Endothelial cell of umbilical vein (primary cell): Measurements from ENCODE around the gene CDC42EP4. TPM values are rescaled to one million over a fixed set of nuclear protein-coding genes. Genes with fewer than 3 reads are reported as not detected.

Experiments
- BruUV-seq: library from RNA; stranded (reverse); fragments of 400-500 nt; replicated peaks from 2 replicates; lab custom pipeline; 2021; lab: Mats Ljungman, UMichigan
- CTCF ChIA-PET: fragments of 300-600, 350-600 bp; sonication (Branson Sonifier 250); formaldehyde crosslinking; loops from one replicate; lab custom pipeline; 2021; ENCODE audit warnings: antibody characterized with exemption, inconsistent platforms; lab: Charles Lee
- POLR2A ChIA-PET: fragments of 300-600, 350-600 bp; sonication (Branson Sonifier 250); formaldehyde crosslinking; loops from one replicate; lab custom pipeline; 2021; ENCODE audit warnings: antibody characterized with exemption, inconsistent platforms; lab: Charles Lee
- DNase-seq: peaks from one replicate; pipeline ENCODE4 v3.0.0-alpha.2; 2011; ENCODE audit warnings: low read depth, low spot score
- FAIRE-seq: peaks from 2 replicates; lab custom pipeline; 2011; peaks lifted over from hg19 to GRCh38; lab: Jason Lieb, UNC
- H2AFZ ChIP-seq: 2 replicates; pipeline ENCODE4 v1.6.0; 2012; ENCODE audit warnings: low read depth, low read length, control low read depth, inconsistent platforms
- H3K27ac ChIP-seq: 2 replicates; pipeline ENCODE4 v1.5.1; 2011; ENCODE audit warnings: low read depth, mild to moderate bottlenecking, control low read depth, low read length, moderate library complexity; ENCODE audit not compliant: insufficient read depth
- H3K27me3 ChIP-seq, 2 experiments: 2 replicates each; pipeline versions ENCODE4 v1.6.0 to v1.6.1; 2011; ENCODE audit warnings: low read length in 2 of 2, mixed read lengths in 1 of 2; ENCODE audit not compliant: control insufficient read depth in 2 of 2, insufficient read depth in 2 of 2
- H3K36me3 ChIP-seq, 2 experiments: 2 replicates in 1 of 2; 3 replicates in 1 of 2; pipeline ENCODE4 v1.5.1; 2011; ENCODE audit warnings: low read length in 2 of 2, mild to moderate bottlenecking in 1 of 2, moderate library complexity in 1 of 2; ENCODE audit not compliant: control insufficient read depth in 2 of 2, insufficient read depth in 2 of 2; ENCODE audit errors: extremely low read depth in 1 of 2
- H3K4me1 ChIP-seq: 3 replicates; pipeline ENCODE4 v1.5.1; 2011; ENCODE audit warnings: mild to moderate bottlenecking, low read length; ENCODE audit not compliant: control insufficient read depth, insufficient read depth; ENCODE audit errors: extremely low read depth
- H3K4me2 ChIP-seq: 2 replicates; pipeline ENCODE4 v1.6.1; 2011; ENCODE audit warnings: low read length, control low read depth, mixed read lengths; ENCODE audit not compliant: insufficient read depth
- H3K4me3 ChIP-seq, 3 experiments: fragments of 200-600 bp in 1 of 3; sonication (generic), shearing (Covaris generic) in 1 of 3; replicated peaks in 1 of 3; 2 replicates each; pipeline ENCODE4 v1.5.1; 2011 to 2016; ENCODE audit warnings: control low read depth in 3 of 3, low read length in 3 of 3, mild to moderate bottlenecking in 2 of 3, inconsistent platforms in 1 of 3, low read depth in 1 of 3, moderate library complexity in 1 of 3; ENCODE audit not compliant: insufficient read depth in 1 of 3
- H3K79me2 ChIP-seq: 2 replicates; pipeline ENCODE4 v1.6.0; 2012; ENCODE audit warnings: low read length, inconsistent platforms; ENCODE audit not compliant: control insufficient read depth, insufficient read depth
- H3K9ac ChIP-seq: replicated peaks from 2 replicates; pipeline ENCODE3; 2011; ENCODE audit warnings: low read length, control low read depth; ENCODE audit not compliant: insufficient read depth; ENCODE audit errors: extremely low read depth
- H3K9me1 ChIP-seq: replicated peaks from 3 replicates; pipeline ENCODE4 v1.6.0; 2011; ENCODE audit warnings: mild to moderate bottlenecking, low read length; ENCODE audit not compliant: control insufficient read depth, insufficient read depth; ENCODE audit errors: extremely low read depth
- H3K9me3 ChIP-seq: replicated peaks from 2 replicates; pipeline ENCODE4 v1.5.1; 2012; ENCODE audit warnings: low read length, inconsistent platforms; ENCODE audit not compliant: control insufficient read depth, insufficient read depth
- H4K20me1 ChIP-seq: replicated peaks from 2 replicates; pipeline ENCODE3; 2011; ENCODE audit warnings: mild to moderate bottlenecking, low read length; ENCODE audit not compliant: control insufficient read depth, insufficient read depth; ENCODE audit errors: extremely low read depth
- CTCF ChIP-seq, 2 donors: IDR thresholded peaks; 1 replicate in 1 of 2; 2 replicates in 1 of 2; pipeline ENCODE4 v1.5.1; 2011; ENCODE audit warnings: low read length in 2 of 2, mild to moderate bottlenecking in 2 of 2, moderate library complexity in 2 of 2, control low read depth in 1 of 2, inconsistent platforms in 1 of 2, low read depth in 1 of 2; ENCODE audit not compliant: insufficient read depth in 1 of 2; ENCODE audit errors: extremely low read depth in 1 of 2
- EZH2 ChIP-seq: IDR thresholded peaks from 2 replicates; pipeline ENCODE4 v1.6.1; 2012; ENCODE audit warnings: borderline replicate concordance, low read depth, mild to moderate bottlenecking, moderate library complexity, low read length, inconsistent platforms; ENCODE audit not compliant: severe bottlenecking
- FOS ChIP-seq: IDR thresholded peaks from 2 replicates; pipeline ENCODE4 v1.6.1; 2011; ENCODE audit warnings: mild to moderate bottlenecking, low read length, moderate library complexity, borderline replicate concordance; ENCODE audit not compliant: insufficient read depth
- GATA2 ChIP-seq: IDR thresholded peaks from 2 replicates; pipeline ENCODE4 v1.7.0; 2011; ENCODE audit warnings: low read depth, mild to moderate bottlenecking, moderate library complexity, mixed read lengths, low read length; ENCODE audit not compliant: insufficient read length, insufficient read depth
- JUN ChIP-seq: IDR thresholded peaks from 2 replicates; pipeline ENCODE4 v1.6.1; 2011; ENCODE audit warnings: borderline replicate concordance, low read depth; ENCODE audit not compliant: insufficient read length, insufficient read depth
- MAX ChIP-seq: IDR thresholded peaks from 2 replicates; pipeline ENCODE4 v1.6.1; 2011; ENCODE audit not compliant: insufficient read depth, insufficient read length
- MYC ChIP-seq: IDR thresholded peaks from one replicate; pipeline ENCODE4 v1.6.1; 2011; ENCODE audit warnings: mild to moderate bottlenecking, low read depth, low read length
- POLR2A ChIP-seq: IDR thresholded peaks from 2 replicates; pipeline ENCODE4 v1.6.1; 2012; ENCODE audit warnings: low read depth, mild to moderate bottlenecking, control low read depth, low read length
- POLR2AphosphoS5 ChIP-seq: IDR thresholded peaks from 2 replicates; pipeline ENCODE4 v1.6.1; 2012; ENCODE audit warnings: low read depth, mild to moderate bottlenecking, control low read depth, low read length, moderate library complexity; ENCODE audit not compliant: insufficient read depth
- dilution Hi-C: fragments of 300-500 bp; cut with MboI; formaldehyde crosslinking; loops from one replicate; pipeline ENCODE4 v1.15.0; 2019; ENCODE audit warnings: low sequenced_read_pairs; ENCODE audit not compliant: extremely low pct_ligation_motif_present
- intact Hi-C: fragments of 100-400 bp; cut with micrococcal nuclease; formaldehyde crosslinking; loops from one replicate; pipeline ENCODE4 v1.10.0; 2022
- polyA plus RNA-seq, 4 experiments: library from polyadenylated mRNA; depleted of rRNA in 3 of 4; stranded (reverse) in 3 of 4; unstranded in 1 of 4; fragments of >200 nt; gene quantifications; 2 replicates each; pipeline versions ENCODE4 v1.2.1 to v1.2.3, GENCODE V29; 2011 to 2012; ENCODE audit warnings: missing spikeins in 1 of 4
- total RNA-seq: library from RNA; stranded (reverse); gene quantifications from 2 replicates; pipeline ENCODE4 v1.2.3, GENCODE V29; 2021

CDC42EP4 gene
- total and polyA plus RNA-seq, 2 donors (not counting 3 experiments of a cell fraction or from before 2014, with no cell fraction given), result 11.4 to 19.6 TPM

- CTCF ChIA-PET, result no interaction called here
- FAIRE-seq, result no peak
- dilution Hi-C loops (no loop called here), intact Hi-C loops (no loop called here)
- Histone ChIP-seq H3K4me1 (peaks cover 8% of the 10 kb centered on the region), H4K20me1 (no peaks in the 10 kb centered on the region), H2AFZ (no peak overlapping the region), H3K27ac (no peak overlapping the region), H3K9ac (no peak overlapping the region), H3K36me3 (no peaks in the 10 kb centered on the region), H3K79me2 (no peaks in the 10 kb centered on the region), H3K4me2 (no peak overlapping the region), H3K9me3 (no peaks in the 10 kb centered on the region), H3K4me3 (no peak overlapping the region), H3K9me1 (no peaks in the 10 kb centered on the region), H3K27me3 (no peaks in the 10 kb centered on the region)
- POLR2A ChIA-PET, result no interaction called here
- BruUV-seq, result no TSS peak
- no peak for DNase-seq
- TF ChIP-seq EZH2 (no peak), POLR2AphosphoS5 (no peak), MYC (no peak), FOS (no peak), GATA2 (no peak), POLR2A (no peak), MAX (no peak), JUN (no peak), CTCF (IDR thresholded peaks at IDR 0.05; ENCODE audit: extremely low read depth in 1 of 2, insufficient read depth in 1 of 2, low read depth in 1 of 2, low read length in 2 of 2) (no peak)
Observed at GRCh38 chr17:73340093-73340596, 28.3 kb upstream of the CDC42EP4 start.
